Omental fat pad (tissue), 4 donors: ENCODE data around the gene FAM107B. TPM values are rescaled to one million over a fixed set of nuclear protein-coding genes. Genes with fewer than 3 reads are reported as not detected.
A peak's percentile ranks its signal among the peaks of the same experiment; 100 is the strongest.

Experiments used
- ATAC-seq: fragments of 150-250 bp; one replicate; pipeline ENCODE4 v1.9.1; 2016; ENCODE audit warnings: mild to moderate bottlenecking, moderate library complexity; ENCODE audit not compliant: low FRiP score
- DNase-seq: peaks from one replicate; pipeline ENCODE4 v3.0.0-alpha.2; 2019; ENCODE audit warnings: low spot score
- total RNA-seq, 4 donors: library from RNA; depleted of rRNA; stranded (reverse); fragments of >200 nt; gene quantifications; one replicate each; pipeline ENCODE4 v1.1.0, GENCODE V29; 2016
- TF ChIP-seq, protein P1 (sequence below), 3 donors: fragments of 450-650 bp; IDR thresholded peaks; one replicate each; pipeline ENCODE4 v1.5.1; 2016 to 2017; ENCODE audit warnings: antibody characterized with exemption in 3 of 3, mild to moderate bottlenecking in 3 of 3, moderate library complexity in 2 of 3

FAM107B gene
- total RNA-seq, 4 donors from 2014 or later, result 27.3 to 77.5 (median 53.7) TPM

DNA sequence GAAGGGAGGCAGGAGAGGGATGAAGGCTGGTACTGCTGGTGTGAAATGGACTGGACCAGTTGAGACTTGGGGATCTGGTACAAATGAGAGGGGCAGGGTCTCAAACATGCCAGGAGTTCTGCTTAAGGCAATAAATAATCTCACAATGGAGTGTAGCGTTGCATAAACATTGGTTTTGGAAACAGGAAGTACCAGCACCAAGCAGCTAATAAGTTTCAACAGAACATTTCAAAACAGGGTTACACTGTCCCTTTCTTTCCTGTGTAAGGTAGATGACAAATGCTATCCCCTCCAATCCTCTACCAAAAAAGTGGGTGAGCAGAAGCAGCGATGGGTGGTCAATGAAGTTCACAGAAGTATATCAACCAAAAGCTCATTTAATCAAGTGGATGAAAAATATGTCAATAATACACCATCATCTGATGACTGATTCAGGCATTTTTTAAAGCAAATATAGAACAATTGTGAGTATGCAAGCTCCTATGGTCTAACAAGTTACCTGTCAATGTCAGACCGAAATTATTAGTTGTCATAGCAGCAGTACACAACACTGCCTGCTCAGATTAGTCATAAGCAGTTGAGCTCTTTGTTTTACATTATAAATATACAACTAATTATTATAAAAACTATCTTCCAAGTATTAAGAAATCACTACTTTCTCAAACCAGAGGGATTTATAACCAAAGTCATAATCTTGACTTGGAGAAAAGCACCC lies 220.0 kb downstream of the FAM107B start:
- no peak for DNase-seq
- peak; percentile 47 for ATAC-seq
- TF ChIP-seq, protein P1, sequence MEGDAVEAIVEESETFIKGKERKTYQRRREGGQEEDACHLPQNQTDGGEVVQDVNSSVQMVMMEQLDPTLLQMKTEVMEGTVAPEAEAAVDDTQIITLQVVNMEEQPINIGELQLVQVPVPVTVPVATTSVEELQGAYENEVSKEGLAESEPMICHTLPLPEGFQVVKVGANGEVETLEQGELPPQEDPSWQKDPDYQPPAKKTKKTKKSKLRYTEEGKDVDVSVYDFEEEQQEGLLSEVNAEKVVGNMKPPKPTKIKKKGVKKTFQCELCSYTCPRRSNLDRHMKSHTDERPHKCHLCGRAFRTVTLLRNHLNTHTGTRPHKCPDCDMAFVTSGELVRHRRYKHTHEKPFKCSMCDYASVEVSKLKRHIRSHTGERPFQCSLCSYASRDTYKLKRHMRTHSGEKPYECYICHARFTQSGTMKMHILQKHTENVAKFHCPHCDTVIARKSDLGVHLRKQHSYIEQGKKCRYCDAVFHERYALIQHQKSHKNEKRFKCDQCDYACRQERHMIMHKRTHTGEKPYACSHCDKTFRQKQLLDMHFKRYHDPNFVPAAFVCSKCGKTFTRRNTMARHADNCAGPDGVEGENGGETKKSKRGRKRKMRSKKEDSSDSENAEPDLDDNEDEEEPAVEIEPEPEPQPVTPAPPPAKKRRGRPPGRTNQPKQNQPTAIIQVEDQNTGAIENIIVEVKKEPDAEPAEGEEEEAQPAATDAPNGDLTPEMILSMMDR (IDR thresholded peaks at IDR 0.05), result no peak

DNA sequence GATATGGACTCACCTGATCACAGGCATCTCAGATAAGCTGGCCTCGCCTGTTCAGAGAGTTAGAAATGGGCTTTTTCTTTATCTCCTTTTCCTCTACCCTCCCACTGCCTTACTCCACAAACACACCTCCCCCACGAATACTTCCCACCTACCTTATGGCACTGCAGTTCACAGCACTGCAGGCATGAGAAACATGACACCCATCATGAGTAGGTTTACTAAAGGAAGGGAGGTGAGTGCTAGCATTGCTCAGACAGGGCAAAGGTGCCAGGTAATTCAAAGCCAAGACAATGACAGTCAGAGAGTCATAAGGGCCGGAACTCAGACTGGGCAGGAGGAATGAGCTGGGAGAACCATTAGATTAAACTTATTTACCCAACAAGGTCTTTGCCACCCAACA lies 220.6 kb downstream of the FAM107B start:
- TF ChIP-seq, protein P1 (IDR thresholded peaks at IDR 0.05), result no peak
- ATAC-seq (peak; percentile 60), DNase-seq (no peak)

DNA sequence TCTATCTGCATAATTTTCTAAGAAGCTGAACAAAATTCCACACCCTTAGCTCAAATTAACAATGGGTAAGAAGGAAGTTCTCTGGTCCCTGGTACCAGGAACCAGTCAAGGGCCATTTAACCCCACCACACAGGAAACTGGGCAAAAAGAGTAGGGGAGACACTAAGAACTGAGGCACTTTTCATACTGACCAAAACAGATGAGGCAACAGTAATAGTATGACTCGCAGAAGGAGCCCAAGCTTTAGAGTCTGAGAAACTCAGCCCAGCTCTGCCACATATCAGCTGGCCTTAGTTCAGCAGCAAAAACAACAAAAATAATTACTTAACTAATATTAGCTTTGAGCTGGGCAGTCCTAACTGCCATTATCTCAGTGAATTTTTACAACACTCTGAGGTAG lies 221.2 kb downstream of the FAM107B start:
- DNase-seq, result no peak
- TF ChIP-seq, protein P1 (IDR thresholded peaks at IDR 0.05), result no peak
- ATAC-seq, result peak; percentile 68

DNA sequence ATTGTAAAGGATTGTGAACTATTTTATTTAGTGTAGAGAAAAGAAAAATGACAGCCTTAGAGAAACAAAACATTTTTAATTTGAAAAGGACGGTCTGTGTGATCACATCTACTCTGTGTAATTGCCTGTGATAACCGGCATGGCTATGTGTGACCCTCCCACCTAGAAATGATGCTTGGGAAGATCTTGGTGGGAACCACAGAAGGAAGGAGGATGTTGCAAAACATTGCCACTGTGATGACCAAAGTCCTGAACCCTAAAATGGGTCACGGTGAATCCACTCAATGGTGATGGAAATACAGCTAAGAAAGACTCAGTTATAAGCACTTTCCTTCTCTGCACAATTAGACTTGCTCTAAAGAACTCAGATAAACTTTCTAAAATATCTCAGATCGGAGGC lies 222.7 kb downstream of the FAM107B start:
- ATAC-seq, result no peak
- DNase-seq, result no peak
- TF ChIP-seq, protein P1 (IDR thresholded peaks at IDR 0.05), result no peak

DNA sequence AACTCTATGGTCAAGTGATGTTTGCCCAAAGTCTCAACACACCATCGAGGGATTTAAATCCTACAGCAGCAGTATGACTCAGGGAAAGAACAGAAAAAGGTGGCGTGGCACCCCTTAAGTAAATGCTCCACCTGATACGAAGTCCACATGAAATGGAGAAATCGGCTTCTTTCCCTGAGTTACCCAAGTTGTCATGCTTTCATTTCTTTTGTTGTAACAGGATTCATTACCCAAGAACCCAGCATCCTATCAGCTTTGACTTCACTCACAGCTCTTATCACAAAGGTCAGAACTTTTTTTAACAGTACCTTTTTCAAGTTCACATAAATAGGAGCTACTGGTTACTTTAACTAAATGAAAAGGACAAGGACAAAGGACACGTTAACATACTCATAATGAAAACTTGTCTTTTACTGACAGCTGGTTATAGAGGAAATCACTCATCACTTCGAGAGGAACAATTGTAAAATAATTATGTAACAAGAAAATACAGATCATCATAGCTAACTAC lies 224.2 kb downstream of the FAM107B start:
- DNase-seq, result no peak
- no peak for ATAC-seq
- TF ChIP-seq, protein P1 (IDR thresholded peaks at IDR 0.05), result no peak

DNA sequence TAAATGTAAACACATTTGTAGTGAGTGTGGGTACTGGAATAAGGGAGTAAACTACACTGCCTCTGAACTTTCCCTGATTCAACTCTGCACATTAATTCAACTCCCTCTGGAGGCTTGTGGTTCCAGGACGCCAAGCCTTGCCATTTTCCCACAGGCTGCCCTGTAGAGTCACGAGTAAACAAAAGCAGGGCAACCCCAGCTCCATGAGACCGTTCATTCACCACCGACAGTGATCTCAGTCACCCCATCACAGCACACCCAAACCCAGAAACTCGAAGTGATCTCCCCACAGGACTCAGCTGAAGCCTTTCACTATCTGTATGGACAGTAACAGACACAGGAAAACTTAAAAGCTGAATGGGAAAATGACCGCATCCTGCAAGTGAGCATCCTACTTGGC lies 225.2 kb downstream of the FAM107B start:
- TF ChIP-seq, protein P1 (IDR thresholded peaks at IDR 0.05), result no peak
- no peak for ATAC-seq
- DNase-seq, result no peak

DNA sequence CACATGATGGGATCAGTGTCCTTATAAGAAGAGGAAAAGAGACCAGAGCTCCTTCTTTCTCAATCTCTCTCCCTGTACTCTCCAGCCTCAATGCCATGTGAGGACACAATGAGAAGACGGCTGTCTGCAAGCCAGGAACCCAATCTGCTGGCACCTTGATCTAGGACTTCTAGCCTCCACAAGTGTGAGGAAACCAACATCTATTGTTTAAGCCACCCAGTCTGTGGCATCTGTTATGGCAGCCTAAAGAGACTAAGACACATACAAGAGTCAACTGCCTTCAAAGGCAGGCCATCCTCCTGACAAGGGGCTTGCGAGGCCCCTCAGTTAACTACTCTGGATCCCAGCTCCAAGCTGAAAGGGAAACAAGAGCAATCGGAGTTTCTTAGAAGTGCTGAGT lies 225.7 kb downstream of the FAM107B start:
- DNase-seq (no peak), ATAC-seq (no peak)
- TF ChIP-seq, protein P1 (IDR thresholded peaks at IDR 0.05), result no peak
